ENCODE results near the gene TPK1.

The TPK1 gene

GRCh38 chr7:144835652-144836544 is at the start of gene TPK1:
Gene TPK1, minus strand, starts transcription at chr7:144836053. Its CDS starts 451 bp downstream, at chr7:144835602.
- Mint-ChIP-seq H3K36me3 (peaks cover 8 to 10% of the 10 kb centered on the region in 2 donors), H3K27ac (peak within 1 kb of the TSS; percentile 99), H3K9me3 (peaks cover 7 to 9% of the 10 kb centered on the region in 2 donors), H3K4me1 (peaks cover 8 to 30% of the 10 kb centered on the region in 2 donors), H3K27me3 (no peaks in the 10 kb centered on the region), H3K4me3 (peak within 1 kb of the TSS; percentile 89 to 99)
- DNase-seq (peak; percentile 92), ATAC-seq (replicated peaks) (peak; percentile 90 to 92)

- H3K27ac Mint-ChIP-seq: no peak overlapping the region
Measured at GRCh38 chr7:144885478-144885877, 49.6 kb upstream of the TPK1 start.

GRCh38 chr7:144884896-144885295 is 49.0 kb upstream of the TPK1 start:
- no peaks in the 10 kb centered on the region for H3K36me3 Mint-ChIP-seq
- H3K4me1 Mint-ChIP-seq: no peaks in the 10 kb centered on the region
- no peak overlapping the region for H3K4me3 Mint-ChIP-seq
- H3K27ac Mint-ChIP-seq: no peak overlapping the region
- no peaks in the 10 kb centered on the region for H3K9me3 Mint-ChIP-seq
- H3K27me3 Mint-ChIP-seq: no peaks in the 10 kb centered on the region
- no peak for ATAC-seq (replicated peaks)
- DNase-seq: no peak

More at GRCh38 chr7:144885478-144885877, 49.6 kb upstream of the TPK1 start:
- Mint-ChIP-seq H3K4me1 (no peaks in the 10 kb centered on the region), H3K27me3 (no peaks in the 10 kb centered on the region), H3K36me3 (no peaks in the 10 kb centered on the region), H3K9me3 (no peaks in the 10 kb centered on the region), H3K4me3 (no peak overlapping the region)
- no peak for ATAC-seq (replicated peaks)
- no peak for DNase-seq

- Mint-ChIP-seq H3K27ac (no peak overlapping the region), H3K27me3 (peaks cover 6 to 15% of the 10 kb centered on the region in 2 donors), H3K4me3 (no peak overlapping the region), H3K4me1 (no peaks in the 10 kb centered on the region), H3K9me3 (no peaks in the 10 kb centered on the region), H3K36me3 (no peaks in the 10 kb centered on the region)
- DNase-seq (no peak), ATAC-seq (replicated peaks) (no peak)
Measured at GRCh38 chr7:144873316-144873845, 37.5 kb upstream of the TPK1 start.

GRCh38 chr7:144869082-144869481 is 33.2 kb upstream of the TPK1 start:
- Mint-ChIP-seq H3K9me3 (no peaks in the 10 kb centered on the region), H3K4me1 (no peaks in the 10 kb centered on the region), H3K4me3 (no peak overlapping the region), H3K27ac (no peak overlapping the region), H3K27me3 (peaks cover 14 to 24% of the 10 kb centered on the region in 2 donors), H3K36me3 (no peaks in the 10 kb centered on the region)
- no peak for ATAC-seq (replicated peaks)
- no peak for DNase-seq

GRCh38 chr7:144866189-144866588 is 30.3 kb upstream of the TPK1 start:
- Mint-ChIP-seq H3K27me3 (peaks cover 8 to 29% of the 10 kb centered on the region in 2 donors), H3K4me3 (no peak overlapping the region), H3K9me3 (no peaks in the 10 kb centered on the region), H3K36me3 (no peaks in the 10 kb centered on the region), H3K27ac (no peak overlapping the region), H3K4me1 (no peaks in the 10 kb centered on the region)
- no peak for DNase-seq
- ATAC-seq (replicated peaks): no peak

GRCh38 chr7:144863320-144863647 is 27.4 kb upstream of the TPK1 start:
- no peak overlapping the region for H3K27ac Mint-ChIP-seq
- no peaks in the 10 kb centered on the region for H3K36me3 Mint-ChIP-seq
- H3K4me1 Mint-ChIP-seq: no peaks in the 10 kb centered on the region
- DNase-seq (no peak), ATAC-seq (replicated peaks) (no peak)
- H3K27me3 Mint-ChIP-seq: peaks cover 8 to 29% of the 10 kb centered on the region in 2 donors
- H3K9me3 Mint-ChIP-seq: no peaks in the 10 kb centered on the region
- H3K4me3 Mint-ChIP-seq: no peak overlapping the region

GRCh38 chr7:144862612-144863319 is 26.9 kb upstream of the TPK1 start:
- Mint-ChIP-seq H3K4me1 (no peaks in the 10 kb centered on the region), H3K27me3 (peaks cover 8 to 29% of the 10 kb centered on the region in 2 donors), H3K4me3 (no peak overlapping the region), H3K36me3 (no peaks in the 10 kb centered on the region), H3K27ac (no peak overlapping the region), H3K9me3 (no peaks in the 10 kb centered on the region)
- no peak for ATAC-seq (replicated peaks)
- DNase-seq: no peak

- Mint-ChIP-seq H3K4me1 (peaks cover 0 to 1% of the 10 kb centered on the region in 2 donors), H3K4me3 (no peak overlapping the region), H3K9me3 (no peaks in the 10 kb centered on the region), H3K36me3 (no peaks in the 10 kb centered on the region), H3K27me3 (peaks cover 11 to 16% of the 10 kb centered on the region in 2 donors), H3K27ac (no peak overlapping the region)
- no peak for ATAC-seq (replicated peaks)
- no peak for DNase-seq
Measured at GRCh38 chr7:144859739-144860138, 23.9 kb upstream of the TPK1 start.

- Mint-ChIP-seq H3K4me1 (peaks cover 0 to 1% of the 10 kb centered on the region in 2 donors), H3K27me3 (peaks cover 3 to 5% of the 10 kb centered on the region in 2 donors), H3K27ac (no peak overlapping the region), H3K4me3 (no peak overlapping the region), H3K36me3 (no peaks in the 10 kb centered on the region), H3K9me3 (no peaks in the 10 kb centered on the region)
- no peak for ATAC-seq (replicated peaks)
- no peak for DNase-seq
Measured at GRCh38 chr7:144857463-144857862, 21.6 kb upstream of the TPK1 start.

- DNase-seq (no peak), ATAC-seq (replicated peaks) (no peak)
- H3K36me3 Mint-ChIP-seq: peaks cover 0 to 4% of the 10 kb centered on the region in 2 donors
- peaks cover 0 to 1% of the 10 kb centered on the region in 2 donors for H3K4me1 Mint-ChIP-seq
- H3K9me3 Mint-ChIP-seq: peaks cover 0 to 4% of the 10 kb centered on the region in 2 donors
- peaks cover 3 to 9% of the 10 kb centered on the region in 2 donors for H3K27me3 Mint-ChIP-seq
- no peak overlapping the region for H3K4me3 Mint-ChIP-seq
- no peak overlapping the region for H3K27ac Mint-ChIP-seq
Measured at GRCh38 chr7:144854839-144855424, 19.1 kb upstream of the TPK1 start.

- Mint-ChIP-seq H3K27me3 (peaks cover 3 to 9% of the 10 kb centered on the region in 2 donors), H3K4me1 (peaks cover 0 to 1% of the 10 kb centered on the region in 2 donors), H3K9me3 (peaks cover 0 to 4% of the 10 kb centered on the region in 2 donors), H3K27ac (no peak overlapping the region), H3K36me3 (peaks cover 0 to 4% of the 10 kb centered on the region in 2 donors), H3K4me3 (no peak overlapping the region)
- DNase-seq (no peak), ATAC-seq (replicated peaks) (no peak)
Measured at GRCh38 chr7:144853542-144853941, 17.7 kb upstream of the TPK1 start.

- H3K27me3 Mint-ChIP-seq: peaks cover 0 to 5% of the 10 kb centered on the region in 2 donors
- no peaks in the 10 kb centered on the region for H3K4me1 Mint-ChIP-seq
- no peak overlapping the region for H3K4me3 Mint-ChIP-seq
- peaks cover 6 to 10% of the 10 kb centered on the region in 2 donors for H3K9me3 Mint-ChIP-seq
- peaks cover 0 to 4% of the 10 kb centered on the region in 2 donors for H3K36me3 Mint-ChIP-seq
- no peak overlapping the region for H3K27ac Mint-ChIP-seq
- DNase-seq (no peak), ATAC-seq (replicated peaks) (no peak)
Measured at GRCh38 chr7:144848078-144848477, 12.2 kb upstream of the TPK1 start.

GRCh38 chr7:144842377-144842851 is 6.6 kb upstream of the TPK1 start:
- H3K4me3 Mint-ChIP-seq: peak overlapping the region; percentile 73 to 80
- ATAC-seq (replicated peaks) (peak; percentile 95), DNase-seq (peak; percentile 49)
- peaks cover 4% of the 10 kb centered on the region in 2 donors for H3K9me3 Mint-ChIP-seq
- H3K4me1 Mint-ChIP-seq: peaks cover 8 to 24% of the 10 kb centered on the region in 2 donors
- H3K36me3 Mint-ChIP-seq: peaks cover 4 to 9% of the 10 kb centered on the region in 2 donors
- H3K27me3 Mint-ChIP-seq: no peaks in the 10 kb centered on the region
- peak overlapping the region; percentile 97 for H3K27ac Mint-ChIP-seq
